Upper lobe of left lung (tissue), 6 donors: ENCODE measurements around the gene NCAM2. TPM values are rescaled to one million over a fixed set of nuclear protein-coding genes. Genes with fewer than 3 reads are reported as not detected.

Experiments
- ATAC-seq, 2 donors: fragments of 200-7000 bp; cut with Tn5 transposase; one replicate each; pipeline ENCODE4 v1.9.1; 2022; ENCODE audit warnings: mild to moderate bottlenecking in 2 of 2, moderate library complexity in 2 of 2; ENCODE audit not compliant: low FRiP score in 2 of 2
- DNase-seq, 2 donors: peaks; one replicate each; pipeline ENCODE4 v3.0.0-alpha.2; 2019 to 2020
- H3K27ac ChIP-seq, 4 donors: fragments of 200-600 bp; sonication (generic); one replicate each; pipeline ENCODE4 v1.5.1; 2016 to 2019
- H3K27me3 ChIP-seq, 4 donors: fragments of 200-600 bp; sonication (generic); one replicate each; pipeline ENCODE4 v1.5.1; 2017 to 2019
- H3K36me3 ChIP-seq, 4 donors: fragments of 200-600 bp; sonication (generic); one replicate each; pipeline ENCODE4 v1.5.1; 2016 to 2019
- H3K4me1 ChIP-seq, 4 donors: fragments of 200-600 bp; sonication (generic); one replicate each; pipeline ENCODE4 v1.5.1; 2018 to 2019
- H3K4me3 ChIP-seq, 4 donors: fragments of 200-600 bp; sonication (generic); one replicate each; pipeline ENCODE4 v1.5.1; 2017 to 2019; ENCODE audit warnings: mild to moderate bottlenecking in 2 of 4, moderate library complexity in 1 of 4
- H3K9me3 ChIP-seq, 4 donors: fragments of 200-600 bp; sonication (generic); one replicate each; pipeline ENCODE4 v1.5.1; 2018 to 2019
- CTCF ChIP-seq, 6 experiments: fragments of 450-650 bp in 4 of 6; fragments of 200-600 bp in 2 of 6; sonication (generic) in 2 of 6; IDR thresholded peaks; one replicate each; pipeline ENCODE4 v1.5.1; 2016 to 2019; ENCODE audit warnings: antibody characterized with exemption in 6 of 6
- EP300 ChIP-seq, 4 donors: sonication (generic); formaldehyde crosslinking; IDR thresholded peaks; one replicate each; pipeline ENCODE4 v1.5.1; 2017; ENCODE audit warnings: antibody characterized with exemption in 4 of 4, control low read depth in 2 of 4
- POLR2A ChIP-seq, 4 donors: fragments of 450-650 bp; IDR thresholded peaks; one replicate each; pipeline ENCODE4 v1.5.1; 2016 to 2017; ENCODE audit warnings: antibody characterized with exemption in 4 of 4, mild to moderate bottlenecking in 2 of 4
- POLR2AphosphoS5 ChIP-seq, 2 donors: sonication (generic); formaldehyde crosslinking; IDR thresholded peaks; one replicate each; pipeline ENCODE4 v1.5.1; 2017; ENCODE audit warnings: antibody characterized with exemption in 2 of 2
- WGBS, 2 donors: methylation state at CpG; one replicate each; pipeline ENCODE4 v1.1.5; 2017 to 2018; 5-methylcytosine and 5-hydroxymethylcytosine counted together
- total RNA-seq, 6 donors: library from RNA; depleted of rRNA in 4 of 6; stranded (reverse); fragments of >200 nt in 4 of 6; gene quantifications; one replicate each; pipeline versions ENCODE4 v1.1.0 to v1.2.1, GENCODE V29; 2016 to 2021
- donor health status: DM: no; HTN: no; CAD: no; lungs with moderate emphysema.
- donor health status: DM: no; HTN: yes; CAD: no; lungs with severe emphysema.

The NCAM2 gene
- total RNA-seq, 6 donors from 2014 or later: 2.0 to 8.6 (median 2.9) TPM

- no peak for DNase-seq
- Histone ChIP-seq H3K27ac (no peak overlapping the region), H3K4me3 (no peak overlapping the region), H3K36me3 (no peaks in the 10 kb centered on the region), H3K4me1 (no peaks in the 10 kb centered on the region), H3K27me3 (no peaks in the 10 kb centered on the region), H3K9me3 (no peaks in the 10 kb centered on the region)
- no peak for ATAC-seq
- 64 to 70% methylated on average over 2 of the region's 2 CpGs for whole genome bisulfite sequencing, 2 donors
- TF ChIP-seq CTCF (IDR thresholded peaks at IDR 0.05) (no peak), EP300 (IDR thresholded peaks at IDR 0.05) (no peak), POLR2A (IDR thresholded peaks at IDR 0.05) (no peak), POLR2AphosphoS5 (IDR thresholded peaks at IDR 0.05) (no peak)
These were observed 212.3 kb downstream of the NCAM2 start for GRCh38 chr21:21210552-21210951.

GRCh38 chr21:21213297-21213696, 215.1 kb downstream of the NCAM2 start:
- H3K9me3 ChIP-seq: no peaks in the 10 kb centered on the region
- H3K4me3 ChIP-seq: no peak overlapping the region
- TF ChIP-seq EP300 (IDR thresholded peaks at IDR 0.05) (no peak), POLR2AphosphoS5 (IDR thresholded peaks at IDR 0.05) (no peak), CTCF (IDR thresholded peaks at IDR 0.05) (no peak), POLR2A (IDR thresholded peaks at IDR 0.05) (no peak)
- no peak overlapping the region for H3K27ac ChIP-seq
- no peak for ATAC-seq
- no peaks in the 10 kb centered on the region for H3K36me3 ChIP-seq
- WGBS, 2 donors: 57 to 67% methylated on average over 1 of the region's 1 CpG
- H3K4me1 ChIP-seq: no peaks in the 10 kb centered on the region
- H3K27me3 ChIP-seq: no peaks in the 10 kb centered on the region
- no peak for DNase-seq

- ATAC-seq (no peak), DNase-seq (no peak)
- Histone ChIP-seq H3K36me3 (no peaks in the 10 kb centered on the region), H3K4me3 (no peak overlapping the region), H3K9me3 (no peaks in the 10 kb centered on the region), H3K27ac (no peak overlapping the region), H3K27me3 (no peaks in the 10 kb centered on the region), H3K4me1 (no peaks in the 10 kb centered on the region)
- TF ChIP-seq POLR2A (IDR thresholded peaks at IDR 0.05) (no peak), EP300 (IDR thresholded peaks at IDR 0.05) (no peak), CTCF (IDR thresholded peaks at IDR 0.05) (no peak), POLR2AphosphoS5 (IDR thresholded peaks at IDR 0.05) (no peak)
- 48 to 60% methylated on average over 2 of the region's 2 CpGs for WGBS, 2 donors
These were observed 217.8 kb downstream of the NCAM2 start for GRCh38 chr21:21216047-21216446.

GRCh38 chr21:21226472-21226871, 228.3 kb downstream of the NCAM2 start:
- DNase-seq: no peak
- Histone ChIP-seq H3K4me3 (no peak overlapping the region), H3K27me3 (no peaks in the 10 kb centered on the region), H3K9me3 (no peaks in the 10 kb centered on the region), H3K27ac (no peak overlapping the region), H3K4me1 (no peaks in the 10 kb centered on the region), H3K36me3 (no peaks in the 10 kb centered on the region)
- no peak for ATAC-seq
- no peak for TF ChIP-seq POLR2AphosphoS5 (IDR thresholded peaks at IDR 0.05)
- TF ChIP-seq EP300 (IDR thresholded peaks at IDR 0.05): no peak
- TF ChIP-seq POLR2A (IDR thresholded peaks at IDR 0.05): no peak
- TF ChIP-seq CTCF (IDR thresholded peaks at IDR 0.05): no peak
- WGBS, 2 donors: 62 to 71% methylated on average over 1 of the region's 1 CpG

- H3K4me3 ChIP-seq: no peak overlapping the region
- DNase-seq: no peak
- H3K27ac ChIP-seq: no peak overlapping the region
- H3K9me3 ChIP-seq: no peaks in the 10 kb centered on the region
- 51 to 57% methylated on average over 3 of the region's 3 CpGs for WGBS, 2 donors
- TF ChIP-seq POLR2A (IDR thresholded peaks at IDR 0.05): no peak
- TF ChIP-seq POLR2AphosphoS5 (IDR thresholded peaks at IDR 0.05): no peak
- no peak for TF ChIP-seq EP300 (IDR thresholded peaks at IDR 0.05)
- no peak for TF ChIP-seq CTCF (IDR thresholded peaks at IDR 0.05)
- no peaks in the 10 kb centered on the region for H3K4me1 ChIP-seq
- H3K27me3 ChIP-seq: no peaks in the 10 kb centered on the region
- H3K36me3 ChIP-seq: no peaks in the 10 kb centered on the region
- no peak for ATAC-seq
These were observed 232.5 kb downstream of the NCAM2 start for GRCh38 chr21:21230672-21231071.
